Coronary artery (tissue), 2 donors: ENCODE measurements around the gene GASK1B.

ENCODE experiments used
- DNase-seq: peaks from one replicate; pipeline ENCODE4 v3.0.0-alpha.2; 2017; ENCODE audit warnings: low spot score
- H3K27ac ChIP-seq, 2 donors: fragments of 200-600 bp; sonication (generic); one replicate each; pipeline ENCODE4 v1.5.1; 2016 to 2019
- H3K4me3 ChIP-seq: fragments of 200-600 bp; sonication (generic); 2 replicates; pipeline ENCODE4 v1.5.1; 2016; ENCODE audit warnings: mild to moderate bottlenecking, moderate library complexity
- TF ChIP-seq, protein P1 (sequence below): fragments of 200-600 bp; sonication (generic); IDR thresholded peaks from one replicate; pipeline ENCODE4 v1.5.1; 2019; ENCODE audit warnings: antibody characterized with exemption

The GASK1B gene

DNA sequence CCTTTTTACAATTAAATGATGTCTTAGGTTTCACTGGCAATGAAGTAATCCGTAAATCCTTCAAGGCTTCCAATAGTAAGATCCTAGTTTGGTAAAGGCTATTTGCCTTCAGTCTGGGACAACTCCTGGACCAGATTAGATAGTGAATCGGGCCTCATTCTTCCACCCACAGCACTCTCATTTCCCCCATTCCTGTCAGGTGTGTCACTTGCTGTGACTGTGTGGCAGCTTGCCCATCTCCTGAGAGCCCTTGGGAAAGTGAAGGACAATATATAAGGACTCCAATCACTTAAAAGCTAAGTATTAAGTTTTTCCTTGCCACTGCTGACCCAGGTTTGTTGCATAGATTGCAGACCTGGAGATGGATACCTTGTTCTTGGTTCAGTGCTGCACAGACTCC is 3.3 kb upstream of the GASK1B start:
- TF ChIP-seq, protein P1, sequence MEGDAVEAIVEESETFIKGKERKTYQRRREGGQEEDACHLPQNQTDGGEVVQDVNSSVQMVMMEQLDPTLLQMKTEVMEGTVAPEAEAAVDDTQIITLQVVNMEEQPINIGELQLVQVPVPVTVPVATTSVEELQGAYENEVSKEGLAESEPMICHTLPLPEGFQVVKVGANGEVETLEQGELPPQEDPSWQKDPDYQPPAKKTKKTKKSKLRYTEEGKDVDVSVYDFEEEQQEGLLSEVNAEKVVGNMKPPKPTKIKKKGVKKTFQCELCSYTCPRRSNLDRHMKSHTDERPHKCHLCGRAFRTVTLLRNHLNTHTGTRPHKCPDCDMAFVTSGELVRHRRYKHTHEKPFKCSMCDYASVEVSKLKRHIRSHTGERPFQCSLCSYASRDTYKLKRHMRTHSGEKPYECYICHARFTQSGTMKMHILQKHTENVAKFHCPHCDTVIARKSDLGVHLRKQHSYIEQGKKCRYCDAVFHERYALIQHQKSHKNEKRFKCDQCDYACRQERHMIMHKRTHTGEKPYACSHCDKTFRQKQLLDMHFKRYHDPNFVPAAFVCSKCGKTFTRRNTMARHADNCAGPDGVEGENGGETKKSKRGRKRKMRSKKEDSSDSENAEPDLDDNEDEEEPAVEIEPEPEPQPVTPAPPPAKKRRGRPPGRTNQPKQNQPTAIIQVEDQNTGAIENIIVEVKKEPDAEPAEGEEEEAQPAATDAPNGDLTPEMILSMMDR = no peak
- no peak for DNase-seq
- no peak overlapping the region for H3K4me3 ChIP-seq
- peak overlapping the region; percentile 28 to 56 for H3K27ac ChIP-seq

DNA sequence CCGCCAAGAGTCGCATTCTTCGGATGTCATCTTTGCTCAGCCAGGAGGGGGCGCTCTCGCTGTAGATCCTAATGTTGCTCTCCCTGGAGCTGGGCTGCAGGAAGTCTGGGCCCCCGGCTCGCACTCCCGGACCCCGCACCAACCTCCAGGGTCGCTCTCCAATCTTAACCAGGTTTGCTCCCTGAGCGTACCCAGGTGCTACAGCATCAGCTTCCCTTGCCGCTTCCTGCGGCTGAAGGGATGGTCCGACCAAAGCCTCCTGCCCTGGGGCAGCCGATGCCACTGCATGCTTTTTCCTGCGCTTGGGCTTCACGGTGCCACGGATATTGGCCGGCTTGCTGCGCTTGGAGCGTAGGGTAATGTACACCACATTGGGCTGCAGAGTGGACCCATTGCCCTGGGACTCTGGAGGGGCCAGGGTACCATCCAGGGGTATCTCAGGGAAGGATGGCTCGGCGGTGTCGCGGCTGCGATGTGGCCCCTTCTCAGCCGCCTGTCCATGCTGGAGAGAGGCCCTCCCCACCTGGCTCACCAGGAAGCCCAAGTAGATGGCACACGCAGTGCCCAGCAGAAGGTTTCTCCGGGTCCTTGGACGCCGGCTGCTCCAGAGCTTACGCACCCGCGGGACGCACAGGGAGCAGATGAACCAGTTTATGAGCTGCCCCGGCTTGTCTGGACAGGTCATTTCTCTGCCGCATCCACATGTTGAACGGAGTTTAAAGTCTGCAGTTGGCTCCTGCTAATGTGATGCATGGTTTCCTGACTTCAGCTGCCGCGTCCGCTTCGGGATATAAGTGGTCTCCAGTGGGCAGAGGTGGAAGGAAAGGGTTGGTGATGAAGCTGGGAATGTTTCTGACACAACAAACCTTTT is 1.9 kb downstream of the GASK1B start:
- Histone ChIP-seq H3K27ac (peak overlapping the region; percentile 72 to 92), H3K4me3 (peak overlapping the region; percentile 67)
- peak; percentile 76 for DNase-seq
- TF ChIP-seq, protein P1 = no peak

DNA sequence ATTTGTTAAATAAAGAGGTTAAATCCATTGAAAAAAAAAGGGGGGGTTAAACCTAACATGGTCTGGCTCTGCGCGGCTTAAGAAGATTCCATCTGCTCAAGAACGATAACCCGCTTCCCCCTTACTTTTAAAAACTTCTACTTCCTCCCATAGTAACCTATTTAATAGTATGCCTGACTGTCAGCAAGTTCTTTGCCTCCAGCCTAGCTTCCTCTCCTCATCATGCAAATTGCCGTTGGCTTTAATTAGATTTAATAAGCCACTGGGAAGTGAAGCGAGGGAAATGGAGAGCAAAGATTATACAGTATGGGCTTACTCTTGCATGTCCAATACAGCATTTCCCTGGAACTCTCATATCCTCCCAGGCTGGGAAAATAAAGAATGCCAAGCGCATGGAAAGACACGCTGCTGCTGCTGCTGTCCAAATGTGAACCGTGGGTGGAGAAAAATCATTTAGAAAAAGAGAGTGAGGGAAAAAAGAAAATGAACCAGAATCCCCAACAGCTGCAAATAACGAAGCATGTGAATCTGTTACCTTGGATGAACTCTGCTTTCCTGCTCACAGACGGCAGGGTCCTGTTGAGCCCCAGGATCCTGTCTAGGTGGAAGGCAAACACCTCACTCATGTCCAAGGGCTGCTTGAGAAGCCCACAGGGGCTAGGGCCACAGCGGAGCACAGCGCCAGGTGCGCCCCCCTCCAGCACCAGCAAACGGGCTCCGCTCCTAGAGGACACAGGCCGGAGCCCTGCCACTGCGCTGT is 2.7 kb downstream of the GASK1B start:
- peak overlapping the region; percentile 72 to 92 for H3K27ac ChIP-seq
- no peak for DNase-seq
- H3K4me3 ChIP-seq = peak overlapping the region; percentile 67

DNA sequence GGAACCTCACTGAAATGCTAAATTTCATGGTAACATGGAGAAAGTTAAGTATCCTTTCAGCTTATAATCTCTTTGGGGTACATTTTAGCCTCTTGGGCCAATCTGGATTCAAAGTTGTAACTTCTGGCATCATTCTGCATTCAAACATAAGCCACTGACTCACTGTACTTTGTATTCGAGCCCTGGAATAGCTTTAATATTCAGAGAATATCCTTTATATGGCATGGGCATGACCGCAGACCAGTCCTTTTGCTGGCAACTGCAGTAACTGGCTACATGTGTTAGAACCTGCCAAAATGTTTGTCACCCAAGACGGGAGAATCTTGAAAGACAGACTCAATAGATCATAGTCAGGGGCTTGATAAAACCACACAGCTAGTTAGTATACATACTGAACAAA is 3.3 kb downstream of the GASK1B start:
- Histone ChIP-seq H3K27ac (peak overlapping the region; percentile 72 to 92), H3K4me3 (peak overlapping the region; percentile 67)
- TF ChIP-seq, protein P1 = no peak
- DNase-seq = no peak

More for the DNA sequence above, 2.7 kb downstream of the GASK1B start:
- TF ChIP-seq, protein P1 = no peak

DNA sequence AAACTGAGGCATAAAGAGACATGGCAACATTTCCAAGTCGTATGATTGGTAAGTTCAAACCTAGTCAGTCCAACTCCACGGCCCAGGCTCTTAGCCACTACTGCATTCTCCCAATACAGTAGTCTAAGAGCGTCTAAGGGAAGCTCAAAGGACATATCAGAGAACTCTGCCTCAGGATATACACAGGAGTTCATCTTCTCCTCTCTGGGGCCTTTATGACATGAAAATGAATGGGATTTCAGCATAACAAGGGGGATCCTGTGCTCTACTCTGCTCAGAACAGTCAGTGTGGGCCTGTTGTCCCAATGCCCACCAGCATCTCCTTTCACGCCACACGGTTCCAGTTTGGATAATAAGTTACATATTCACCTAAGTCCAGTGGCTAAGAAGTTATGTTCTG is 4.2 kb downstream of the GASK1B start:
- TF ChIP-seq, protein P1 = no peak
- DNase-seq = no peak
- H3K4me3 ChIP-seq = peak overlapping the region; percentile 67
- peak overlapping the region; percentile 72 to 92 for H3K27ac ChIP-seq

DNA sequence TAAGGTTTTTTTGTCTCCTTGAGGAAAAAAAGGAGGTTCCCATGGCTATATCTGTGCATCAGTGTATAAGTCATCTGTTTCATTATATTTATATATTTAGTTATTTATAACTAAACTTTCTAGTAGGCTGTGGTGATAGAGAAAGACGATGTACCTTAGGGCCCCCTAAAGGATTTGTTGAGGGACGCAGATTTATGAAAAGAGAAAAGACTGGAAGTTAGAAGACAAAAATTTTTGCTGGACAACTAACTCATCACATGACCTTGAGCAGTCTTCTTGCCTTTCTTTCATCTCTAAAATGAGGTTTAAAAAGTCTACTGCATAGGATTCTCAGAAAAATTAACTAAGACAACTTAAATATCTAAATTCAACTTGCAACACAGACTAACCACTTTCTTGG is 6.1 kb downstream of the GASK1B start:
- H3K4me3 ChIP-seq = peak overlapping the region; percentile 67

More for the DNA sequence above, 6.1 kb downstream of the GASK1B start:
- peak overlapping the region; percentile 72 to 92 for H3K27ac ChIP-seq
- TF ChIP-seq, protein P1 = no peak
- DNase-seq = no peak
